SK-N-SH (cell line): ENCODE data around the gene RFPL3. TPM values are rescaled to one million over a fixed set of nuclear protein-coding genes. Genes with fewer than 3 reads are reported as not detected.

ENCODE experiments used
- CTCF ChIA-PET: fragments of 300-600, 350-600 bp; formaldehyde crosslinking; extraction: SDS; loops from one replicate; lab custom pipeline; 2021; lab: Yijun Ruan, JAX
- POLR2A ChIA-PET: fragments of 350-600 bp; sonication (Branson Sonifier 250); formaldehyde crosslinking; extraction: SDS; loops from one replicate; lab custom pipeline; 2020; ENCODE audit warnings: antibody characterized with exemption, inconsistent platforms; lab: Yijun Ruan, JAX
- DNase-seq: peaks from one replicate; pipeline ENCODE4 v3.0.0; 2012
- H2AFZ ChIP-seq: fragments of 200-600 bp; sonication (generic); 2 replicates; pipeline ENCODE4 v1.8.1; 2016; ENCODE audit warnings: antibody characterized with exemption, mild to moderate bottlenecking, low read depth
- H3F3A ChIP-seq: fragments of 200-600 bp; sonication (generic); replicated peaks from 2 replicates; pipeline ENCODE3; 2016; ENCODE audit warnings: antibody characterized with exemption, mild to moderate bottlenecking; ENCODE audit not compliant: insufficient read depth
- H3K27ac ChIP-seq, 2 experiments: fragments of 200-500 bp in 1 of 2; fragments of 200-600 bp in 1 of 2; sonication (Bioruptor generic) in 1 of 2; sonication (generic), shearing (Covaris generic) in 1 of 2; 2 replicates each; pipeline versions ENCODE4 v1.5.1 to v1.6.1; 2014 to 2016; ENCODE audit warnings: low read depth in 2 of 2, inconsistent platforms in 1 of 2, low read length in 1 of 2, mild to moderate bottlenecking in 1 of 2, mixed read lengths in 1 of 2
- H3K27me3 ChIP-seq: fragments of 200-600 bp; sonication (generic), shearing (Covaris generic); 2 replicates; pipeline ENCODE4 v1.6.1; 2016; ENCODE audit warnings: mixed run types; ENCODE audit not compliant: insufficient read depth
- H3K36me3 ChIP-seq, 2 experiments: fragments of 200-500 bp in 1 of 2; fragments of 200-600 bp in 1 of 2; sonication (Bioruptor generic) in 1 of 2; sonication (generic) in 1 of 2; replicated peaks in 1 of 2; 2 replicates each; pipeline versions ENCODE3 to v1.5.1; 2014 to 2016; ENCODE audit warnings: low read length in 1 of 2, mild to moderate bottlenecking in 1 of 2; ENCODE audit not compliant: insufficient read depth in 2 of 2, control insufficient read depth in 1 of 2
- H3K4me1 ChIP-seq, 2 experiments: fragments of 200-500 bp in 1 of 2; fragments of 200-600 bp in 1 of 2; sonication (Bioruptor generic) in 1 of 2; sonication (generic), shearing (Covaris generic) in 1 of 2; 2 replicates each; pipeline versions ENCODE4 v1.5.1 to v1.6.1; 2014 to 2016; ENCODE audit warnings: low read depth in 1 of 2, low read length in 1 of 2, mixed run types in 1 of 2; ENCODE audit not compliant: insufficient read depth in 2 of 2, control insufficient read depth in 1 of 2
- H3K4me2 ChIP-seq: fragments of 200-600 bp; sonication (generic), shearing (Covaris generic); 2 replicates; pipeline ENCODE4 v1.6.1; 2017; ENCODE audit warnings: mixed run types
- H3K4me3 ChIP-seq, 2 experiments: fragments of 200-500 bp in 1 of 2; fragments of 200-600 bp in 1 of 2; sonication (Bioruptor generic) in 1 of 2; sonication (generic), shearing (Covaris generic) in 1 of 2; 2 replicates each; pipeline versions ENCODE4 v1.5.1 to v1.8.1; 2014 to 2016; ENCODE audit warnings: low read depth in 2 of 2, inconsistent platforms in 1 of 2, low read length in 1 of 2, mild to moderate bottlenecking in 1 of 2, mixed read lengths in 1 of 2, moderate library complexity in 1 of 2
- H3K79me2 ChIP-seq: fragments of 200-600 bp; sonication (generic); 2 replicates; pipeline ENCODE4 v1.8.1; 2017; ENCODE audit warnings: mild to moderate bottlenecking; ENCODE audit not compliant: insufficient read depth
- H3K9ac ChIP-seq: fragments of 200-600 bp; sonication (generic); 2 replicates; pipeline ENCODE4 v1.6.1; 2017; ENCODE audit warnings: mixed run types
- H3K9me2 ChIP-seq: fragments of 200-600 bp; sonication (generic); 2 replicates; pipeline ENCODE4 v1.6.1; 2017; ENCODE audit warnings: mixed run types
- H3K9me3 ChIP-seq: fragments of 200-600 bp; sonication (generic); 2 replicates; pipeline ENCODE4 v1.6.1; 2017; ENCODE audit warnings: mixed run types, mild to moderate bottlenecking, moderate library complexity
- H4K20me1 ChIP-seq: fragments of 200-600 bp; sonication (generic); 2 replicates; pipeline ENCODE4 v1.6.1; 2017; ENCODE audit warnings: mild to moderate bottlenecking, mixed run types; ENCODE audit not compliant: insufficient read depth
- CHD2 ChIP-seq: fragments of 150-350 bp; IDR thresholded peaks from 2 replicates; pipeline ENCODE4 v1.6.1; 2018; ENCODE audit warnings: low read length; ENCODE audit not compliant: partially characterized antibody
- ELF1 ChIP-seq: IDR thresholded peaks from 2 replicates; pipeline ENCODE4 v1.4.0; 2012
- EZH2phosphoT487 ChIP-seq: fragments of 200-600 bp; sonication (generic); IDR thresholded peaks from 2 replicates; pipeline ENCODE4 v1.6.1; 2017; ENCODE audit warnings: low read depth, mixed run types, mild to moderate bottlenecking, antibody characterized with exemption, moderate library complexity, borderline replicate concordance
- FOSL2 ChIP-seq: IDR thresholded peaks from 2 replicates; pipeline ENCODE4 v1.4.0; 2012; ENCODE audit warnings: low read depth, mild to moderate bottlenecking, moderate library complexity, borderline replicate concordance
- FOXM1 ChIP-seq: IDR thresholded peaks from 2 replicates; pipeline ENCODE4 v1.4.0; 2012; ENCODE audit warnings: low read depth, mild to moderate bottlenecking
- GABPA ChIP-seq: IDR thresholded peaks from 2 replicates; pipeline ENCODE4 v1.4.0; 2012; ENCODE audit warnings: low read depth, mild to moderate bottlenecking
- NRF1 ChIP-seq: IDR thresholded peaks from 2 replicates; pipeline ENCODE4 v1.6.1; 2012; ENCODE audit warnings: low read depth, mild to moderate bottlenecking, low read length
- POLR2AphosphoS5 ChIP-seq: IDR thresholded peaks from 2 replicates; pipeline ENCODE4 v1.6.1; 2012; ENCODE audit warnings: low read depth, low read length
- RAD21 ChIP-seq: IDR thresholded peaks from 2 replicates; pipeline ENCODE4 v1.6.1; 2012; ENCODE audit warnings: mild to moderate bottlenecking, low read length
- RCOR1 ChIP-seq: fragments of 150-350 bp; IDR thresholded peaks from 2 replicates; pipeline ENCODE4 v1.6.1; 2017; ENCODE audit warnings: antibody characterized with exemption, low read length
- RFX5 ChIP-seq: IDR thresholded peaks from 2 replicates; pipeline ENCODE4 v1.6.1; 2012; ENCODE audit warnings: mild to moderate bottlenecking, improper control_type of control experiment, low read length
- RXRA ChIP-seq: IDR thresholded peaks from 2 replicates; pipeline ENCODE4 v1.4.0; 2012; ENCODE audit warnings: low read depth, mild to moderate bottlenecking, borderline replicate concordance
- TCF12 ChIP-seq: IDR thresholded peaks from 2 replicates; pipeline ENCODE4 v1.4.0; 2012
- TEAD4 ChIP-seq: IDR thresholded peaks from 2 replicates; pipeline ENCODE4 v1.4.0; 2012; ENCODE audit warnings: mild to moderate bottlenecking, borderline replicate concordance; ENCODE audit not compliant: insufficient read depth
- WGBS: methylation state at CpG from one replicate; pipeline ENCODE4 v1.1.6; 2017; ENCODE audit warnings: low lambda C conversion rate; 5-methylcytosine and 5-hydroxymethylcytosine counted together
- polyA plus RNA-seq, 3 experiments: library from polyadenylated mRNA; depleted of rRNA; stranded (reverse); fragments of >200 nt; gene quantifications; 2 replicates each; pipeline ENCODE4 v1.2.3, GENCODE V29; 2012
- TF ChIP-seq, protein P1 (sequence below): fragments of 150-350 bp; IDR thresholded peaks from 2 replicates; pipeline ENCODE4 v1.6.1; 2017; ENCODE audit warnings: antibody characterized with exemption, low read length, low read depth, borderline replicate concordance
- TF ChIP-seq, protein P2 (sequence below): IDR thresholded peaks from 2 replicates; pipeline ENCODE4; 2012
- TF ChIP-seq, protein P3 (sequence below): IDR thresholded peaks from 2 replicates; pipeline ENCODE4 v1.4.0; 2012; ENCODE audit warnings: low read depth
- TF ChIP-seq, protein P4 (sequence below): IDR thresholded peaks from 2 replicates; pipeline ENCODE4 v1.6.1; 2012; ENCODE audit warnings: mild to moderate bottlenecking, low read depth, low read length, moderate library complexity

Gene RFPL3
- polyA plus RNA-seq, 1 of the 3 experiments (the other 2 are of a cell fraction), result not detected

DNA sequence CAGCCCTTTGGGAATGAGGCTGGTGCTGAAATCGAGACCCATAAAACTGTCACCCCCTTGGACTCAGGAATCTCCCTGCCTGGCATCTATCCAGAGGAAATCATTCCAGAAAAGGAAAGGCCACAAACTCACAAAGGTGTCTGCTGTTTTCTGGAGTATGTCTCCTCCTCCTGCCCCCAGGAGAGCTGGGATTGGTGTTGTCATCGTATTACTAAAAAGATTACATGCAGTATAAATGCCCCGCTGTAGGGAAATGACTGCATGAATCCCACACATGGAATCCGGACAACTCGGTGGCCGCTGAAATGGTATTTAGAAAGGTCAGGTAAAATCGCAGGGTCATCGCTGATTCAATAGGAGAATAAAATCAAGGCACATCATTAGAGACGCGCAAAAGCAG lies 18.9 kb upstream of the RFPL3 start:
- H3F3A ChIP-seq, result no peaks in the 10 kb centered on the region
- no peak for DNase-seq
- no peaks in the 10 kb centered on the region for H3K36me3 ChIP-seq
- POLR2A ChIA-PET, result no interaction called here
- TF ChIP-seq RAD21 (no peak), TEAD4 (no peak), NRF1 (no peak), FOSL2 (no peak), RXRA (no peak), FOXM1 (no peak), RFX5 (no peak), TCF12 (no peak), RCOR1 (no peak), EZH2phosphoT487 (no peak), ELF1 (no peak), POLR2AphosphoS5 (no peak), CHD2 (no peak), GABPA (no peak)
- TF ChIP-seq, protein P1, sequence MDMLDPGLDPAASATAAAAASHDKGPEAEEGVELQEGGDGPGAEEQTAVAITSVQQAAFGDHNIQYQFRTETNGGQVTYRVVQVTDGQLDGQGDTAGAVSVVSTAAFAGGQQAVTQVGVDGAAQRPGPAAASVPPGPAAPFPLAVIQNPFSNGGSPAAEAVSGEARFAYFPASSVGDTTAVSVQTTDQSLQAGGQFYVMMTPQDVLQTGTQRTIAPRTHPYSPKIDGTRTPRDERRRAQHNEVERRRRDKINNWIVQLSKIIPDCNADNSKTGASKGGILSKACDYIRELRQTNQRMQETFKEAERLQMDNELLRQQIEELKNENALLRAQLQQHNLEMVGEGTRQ, result no peak
- TF ChIP-seq, protein P2, sequence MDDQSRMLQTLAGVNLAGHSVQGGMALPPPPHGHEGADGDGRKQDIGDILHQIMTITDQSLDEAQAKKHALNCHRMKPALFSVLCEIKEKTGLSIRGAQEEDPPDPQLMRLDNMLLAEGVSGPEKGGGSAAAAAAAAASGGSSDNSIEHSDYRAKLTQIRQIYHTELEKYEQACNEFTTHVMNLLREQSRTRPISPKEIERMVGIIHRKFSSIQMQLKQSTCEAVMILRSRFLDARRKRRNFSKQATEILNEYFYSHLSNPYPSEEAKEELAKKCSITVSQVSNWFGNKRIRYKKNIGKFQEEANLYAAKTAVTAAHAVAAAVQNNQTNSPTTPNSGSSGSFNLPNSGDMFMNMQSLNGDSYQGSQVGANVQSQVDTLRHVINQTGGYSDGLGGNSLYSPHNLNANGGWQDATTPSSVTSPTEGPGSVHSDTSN, result no peak
- TF ChIP-seq, protein P3, sequence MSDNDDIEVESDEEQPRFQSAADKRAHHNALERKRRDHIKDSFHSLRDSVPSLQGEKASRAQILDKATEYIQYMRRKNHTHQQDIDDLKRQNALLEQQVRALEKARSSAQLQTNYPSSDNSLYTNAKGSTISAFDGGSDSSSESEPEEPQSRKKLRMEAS, result no peak
- TF ChIP-seq, protein P4, sequence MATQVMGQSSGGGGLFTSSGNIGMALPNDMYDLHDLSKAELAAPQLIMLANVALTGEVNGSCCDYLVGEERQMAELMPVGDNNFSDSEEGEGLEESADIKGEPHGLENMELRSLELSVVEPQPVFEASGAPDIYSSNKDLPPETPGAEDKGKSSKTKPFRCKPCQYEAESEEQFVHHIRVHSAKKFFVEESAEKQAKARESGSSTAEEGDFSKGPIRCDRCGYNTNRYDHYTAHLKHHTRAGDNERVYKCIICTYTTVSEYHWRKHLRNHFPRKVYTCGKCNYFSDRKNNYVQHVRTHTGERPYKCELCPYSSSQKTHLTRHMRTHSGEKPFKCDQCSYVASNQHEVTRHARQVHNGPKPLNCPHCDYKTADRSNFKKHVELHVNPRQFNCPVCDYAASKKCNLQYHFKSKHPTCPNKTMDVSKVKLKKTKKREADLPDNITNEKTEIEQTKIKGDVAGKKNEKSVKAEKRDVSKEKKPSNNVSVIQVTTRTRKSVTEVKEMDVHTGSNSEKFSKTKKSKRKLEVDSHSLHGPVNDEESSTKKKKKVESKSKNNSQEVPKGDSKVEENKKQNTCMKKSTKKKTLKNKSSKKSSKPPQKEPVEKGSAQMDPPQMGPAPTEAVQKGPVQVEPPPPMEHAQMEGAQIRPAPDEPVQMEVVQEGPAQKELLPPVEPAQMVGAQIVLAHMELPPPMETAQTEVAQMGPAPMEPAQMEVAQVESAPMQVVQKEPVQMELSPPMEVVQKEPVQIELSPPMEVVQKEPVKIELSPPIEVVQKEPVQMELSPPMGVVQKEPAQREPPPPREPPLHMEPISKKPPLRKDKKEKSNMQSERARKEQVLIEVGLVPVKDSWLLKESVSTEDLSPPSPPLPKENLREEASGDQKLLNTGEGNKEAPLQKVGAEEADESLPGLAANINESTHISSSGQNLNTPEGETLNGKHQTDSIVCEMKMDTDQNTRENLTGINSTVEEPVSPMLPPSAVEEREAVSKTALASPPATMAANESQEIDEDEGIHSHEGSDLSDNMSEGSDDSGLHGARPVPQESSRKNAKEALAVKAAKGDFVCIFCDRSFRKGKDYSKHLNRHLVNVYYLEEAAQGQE, result no peak
- H3K79me2 ChIP-seq, result no peaks in the 10 kb centered on the region
- H3K4me2 ChIP-seq, result no peak overlapping the region
- peaks cover 0 to 9% of the 10 kb centered on the region in 2 experiments; a peak in 1 of 4 replicates for H3K4me1 ChIP-seq
- H3K4me3 ChIP-seq, result no peak overlapping the region
- H3K9me2 ChIP-seq, result no peaks in the 10 kb centered on the region
- WGBS, result 82% methylated on average over 10 of the region's 10 CpGs
- no peak overlapping the region for H3K27ac ChIP-seq
- no peak overlapping the region for H3K9ac ChIP-seq
- no peaks in the 10 kb centered on the region for H4K20me1 ChIP-seq
- CTCF ChIA-PET, result interaction anchor here (0.7 to 2.0 kb wide), 2 partner anchors 72 to 786 kb away, joined by 3 to 5 read pairs; no protein-coding TSS in a partner anchor
- no peaks in the 10 kb centered on the region for H3K9me3 ChIP-seq
- no peaks in the 10 kb centered on the region for H3K27me3 ChIP-seq
- H2AFZ ChIP-seq, result no peak overlapping the region
